Neural cell (in vitro differentiated cells): Measurements from ENCODE around the gene C2orf72.

Experiments used
- EP300 ChIP-seq: fragments of 450-650 bp; conservative IDR thresholded peaks from 2 replicates; pipeline ENCODE4 v1.6.1; 2014; ENCODE audit warnings: antibody characterized with exemption, mild to moderate bottlenecking, moderate library complexity; ENCODE audit not compliant: poor library complexity, severe bottlenecking
- EZH2 ChIP-seq: fragments of 200-600, 300-800 bp; shearing (Covaris generic), sonication (generic); IDR thresholded peaks from 2 replicates; pipeline ENCODE4 v1.6.1; 2014; ENCODE audit warnings: antibody characterized with exemption, low read length, borderline replicate concordance, mild to moderate bottlenecking; ENCODE audit not compliant: insufficient read depth, poor library complexity, severe bottlenecking
- MXI1 ChIP-seq: fragments of 450-650 bp; conservative IDR thresholded peaks from 2 replicates; pipeline ENCODE4 v1.6.1; 2014; ENCODE audit warnings: antibody characterized with exemption, mild to moderate bottlenecking; ENCODE audit not compliant: poor library complexity, severe bottlenecking
- POLR2AphosphoS5 ChIP-seq: IDR thresholded peaks from 2 replicates; pipeline ENCODE4 v1.6.1; 2012
- RAD21 ChIP-seq: fragments of 450-650 bp; conservative IDR thresholded peaks from 2 replicates; pipeline ENCODE4 v1.6.1; 2014; ENCODE audit warnings: antibody characterized with exemption, mild to moderate bottlenecking, moderate library complexity
- TAF1 ChIP-seq: IDR thresholded peaks from 2 replicates; pipeline ENCODE4 v1.6.1; 2012; ENCODE audit warnings: low read depth
- TF ChIP-seq, protein P1 (sequence below): fragments of 450-650 bp; IDR thresholded peaks from 2 replicates; pipeline ENCODE4 v1.5.1; 2014; ENCODE audit warnings: antibody characterized with exemption, mild to moderate bottlenecking, moderate library complexity; ENCODE audit not compliant: poor library complexity, severe bottlenecking
- TF ChIP-seq, protein P2 (sequence below): IDR thresholded peaks from 2 replicates; pipeline ENCODE4 v1.6.1; 2012; ENCODE audit warnings: borderline replicate concordance

DNA sequence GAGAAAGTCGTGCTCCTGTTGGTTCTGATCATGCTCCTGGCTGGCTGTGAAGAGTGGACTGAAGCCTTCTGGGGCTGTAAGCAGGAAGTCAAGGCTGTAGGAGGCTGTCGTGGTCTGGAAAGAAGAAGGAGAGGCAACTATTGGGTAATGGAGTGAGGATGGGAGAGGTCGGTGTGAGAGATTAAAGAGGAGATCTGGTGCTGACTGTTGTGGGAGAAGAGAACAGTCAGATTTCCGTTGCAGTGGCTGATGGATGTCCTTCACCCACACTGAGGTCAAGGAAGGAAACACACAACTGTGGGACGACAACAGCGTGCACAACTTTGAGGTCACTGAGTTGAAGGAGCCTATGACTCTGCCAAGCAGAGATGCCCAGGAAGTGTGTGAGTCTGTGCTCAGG is 16.5 kb downstream of the C2orf72 start:
- TF ChIP-seq TAF1 (no peak), EP300 (no peak), EZH2 (no peak), MXI1 (no peak), POLR2AphosphoS5 (no peak), RAD21 (no peak)
- TF ChIP-seq, protein P1, sequence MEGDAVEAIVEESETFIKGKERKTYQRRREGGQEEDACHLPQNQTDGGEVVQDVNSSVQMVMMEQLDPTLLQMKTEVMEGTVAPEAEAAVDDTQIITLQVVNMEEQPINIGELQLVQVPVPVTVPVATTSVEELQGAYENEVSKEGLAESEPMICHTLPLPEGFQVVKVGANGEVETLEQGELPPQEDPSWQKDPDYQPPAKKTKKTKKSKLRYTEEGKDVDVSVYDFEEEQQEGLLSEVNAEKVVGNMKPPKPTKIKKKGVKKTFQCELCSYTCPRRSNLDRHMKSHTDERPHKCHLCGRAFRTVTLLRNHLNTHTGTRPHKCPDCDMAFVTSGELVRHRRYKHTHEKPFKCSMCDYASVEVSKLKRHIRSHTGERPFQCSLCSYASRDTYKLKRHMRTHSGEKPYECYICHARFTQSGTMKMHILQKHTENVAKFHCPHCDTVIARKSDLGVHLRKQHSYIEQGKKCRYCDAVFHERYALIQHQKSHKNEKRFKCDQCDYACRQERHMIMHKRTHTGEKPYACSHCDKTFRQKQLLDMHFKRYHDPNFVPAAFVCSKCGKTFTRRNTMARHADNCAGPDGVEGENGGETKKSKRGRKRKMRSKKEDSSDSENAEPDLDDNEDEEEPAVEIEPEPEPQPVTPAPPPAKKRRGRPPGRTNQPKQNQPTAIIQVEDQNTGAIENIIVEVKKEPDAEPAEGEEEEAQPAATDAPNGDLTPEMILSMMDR: no peak
- TF ChIP-seq, protein P2, sequence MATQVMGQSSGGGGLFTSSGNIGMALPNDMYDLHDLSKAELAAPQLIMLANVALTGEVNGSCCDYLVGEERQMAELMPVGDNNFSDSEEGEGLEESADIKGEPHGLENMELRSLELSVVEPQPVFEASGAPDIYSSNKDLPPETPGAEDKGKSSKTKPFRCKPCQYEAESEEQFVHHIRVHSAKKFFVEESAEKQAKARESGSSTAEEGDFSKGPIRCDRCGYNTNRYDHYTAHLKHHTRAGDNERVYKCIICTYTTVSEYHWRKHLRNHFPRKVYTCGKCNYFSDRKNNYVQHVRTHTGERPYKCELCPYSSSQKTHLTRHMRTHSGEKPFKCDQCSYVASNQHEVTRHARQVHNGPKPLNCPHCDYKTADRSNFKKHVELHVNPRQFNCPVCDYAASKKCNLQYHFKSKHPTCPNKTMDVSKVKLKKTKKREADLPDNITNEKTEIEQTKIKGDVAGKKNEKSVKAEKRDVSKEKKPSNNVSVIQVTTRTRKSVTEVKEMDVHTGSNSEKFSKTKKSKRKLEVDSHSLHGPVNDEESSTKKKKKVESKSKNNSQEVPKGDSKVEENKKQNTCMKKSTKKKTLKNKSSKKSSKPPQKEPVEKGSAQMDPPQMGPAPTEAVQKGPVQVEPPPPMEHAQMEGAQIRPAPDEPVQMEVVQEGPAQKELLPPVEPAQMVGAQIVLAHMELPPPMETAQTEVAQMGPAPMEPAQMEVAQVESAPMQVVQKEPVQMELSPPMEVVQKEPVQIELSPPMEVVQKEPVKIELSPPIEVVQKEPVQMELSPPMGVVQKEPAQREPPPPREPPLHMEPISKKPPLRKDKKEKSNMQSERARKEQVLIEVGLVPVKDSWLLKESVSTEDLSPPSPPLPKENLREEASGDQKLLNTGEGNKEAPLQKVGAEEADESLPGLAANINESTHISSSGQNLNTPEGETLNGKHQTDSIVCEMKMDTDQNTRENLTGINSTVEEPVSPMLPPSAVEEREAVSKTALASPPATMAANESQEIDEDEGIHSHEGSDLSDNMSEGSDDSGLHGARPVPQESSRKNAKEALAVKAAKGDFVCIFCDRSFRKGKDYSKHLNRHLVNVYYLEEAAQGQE: no peak
